WTC11 (cell line): ENCODE results near the gene BCAT1. TPM values are rescaled to one million over a fixed set of nuclear protein-coding genes. Genes with fewer than 3 reads are reported as not detected.

Experiments
- ATAC-seq: fragments of 200-7000 bp; cut with Tn5 transposase; 2 replicates; pipeline ENCODE4 v1.10.0; 2021; ENCODE audit warnings: mild to moderate bottlenecking, moderate library complexity
- CTCF ChIA-PET: fragments of 300-600 bp; sonication (Branson Sonifier 250); formaldehyde crosslinking; loops from one replicate; lab custom pipeline; 2021; ENCODE audit warnings: antibody characterized with exemption; lab: Charles Lee
- POLR2A ChIA-PET: fragments of 350-600 bp; sonication (Branson Sonifier 250); formaldehyde crosslinking; loops from one replicate; lab custom pipeline; 2021; ENCODE audit warnings: antibody characterized with exemption; lab: Charles Lee
- DNase-seq: peaks from one replicate; pipeline ENCODE4 v3.0.0; 2021; ENCODE audit warnings: low spot score
- H3K27ac Mint-ChIP-seq: 2 replicates; pipeline ENCODE4 v1.8.0; 2021; ENCODE audit warnings: mixed read lengths
- H3K27me3 Mint-ChIP-seq: 2 replicates; pipeline ENCODE4 v1.8.0; 2021; ENCODE audit warnings: low read depth, mild to moderate bottlenecking, moderate library complexity, mixed read lengths
- H3K36me3 Mint-ChIP-seq: 2 replicates; pipeline ENCODE4 v1.8.0; 2021; ENCODE audit warnings: mixed read lengths
- H3K4me1 Mint-ChIP-seq: 2 replicates; pipeline ENCODE4 v1.8.0; 2022; ENCODE audit warnings: mixed read lengths
- H3K4me3 Mint-ChIP-seq: 2 replicates; pipeline ENCODE4 v1.8.0; 2021; ENCODE audit warnings: mild to moderate bottlenecking, moderate library complexity, mixed read lengths
- H3K9me3 Mint-ChIP-seq: 2 replicates; pipeline ENCODE4 v1.8.0; 2021; ENCODE audit warnings: mixed read lengths
- ATF1 ChIP-seq: sonication (generic); formaldehyde crosslinking; IDR thresholded peaks from 2 replicates; pipeline ENCODE4 v1.8.1; 2023; ENCODE audit warnings: mild to moderate bottlenecking, moderate library complexity, missing genetic modification reagents
- CBFB ChIP-seq: sonication (generic); formaldehyde crosslinking; IDR thresholded peaks from 2 replicates; pipeline ENCODE4 v1.8.1; 2022; ENCODE audit warnings: mild to moderate bottlenecking, low read depth, missing genetic modification reagents
- ESRRA ChIP-seq: sonication (generic); formaldehyde crosslinking; IDR thresholded peaks from 2 replicates; pipeline ENCODE4 v1.8.1; 2022; ENCODE audit warnings: mild to moderate bottlenecking, missing genetic modification reagents, borderline replicate concordance
- IRF2 ChIP-seq: sonication (generic); formaldehyde crosslinking; IDR thresholded peaks from 2 replicates; pipeline ENCODE4 v1.8.0; 2022; ENCODE audit warnings: low read depth, missing genetic modification reagents, borderline replicate concordance
- KAT7 ChIP-seq: sonication (generic); formaldehyde crosslinking; IDR thresholded peaks from 2 replicates; pipeline ENCODE4 v1.8.1; 2023; ENCODE audit warnings: missing genetic modification reagents, mild to moderate bottlenecking, borderline replicate concordance
- MXD4 ChIP-seq: fragments of 250-450 bp; sonication (Bioruptor Pico); IDR thresholded peaks from 2 replicates; pipeline ENCODE4 v1.8.0; 2021; ENCODE audit warnings: mild to moderate bottlenecking, moderate library complexity, borderline replicate concordance
- NR2C2 ChIP-seq: sonication (generic); formaldehyde crosslinking; IDR thresholded peaks from 2 replicates; pipeline ENCODE4 v1.8.0; 2022; ENCODE audit warnings: mild to moderate bottlenecking, missing genetic modification reagents
- SMAD4 ChIP-seq: sonication (generic); formaldehyde crosslinking; IDR thresholded peaks from 2 replicates; pipeline ENCODE4 v1.8.0; 2022; ENCODE audit warnings: mild to moderate bottlenecking, missing genetic modification reagents
- SOX15 ChIP-seq: fragments of 250-450 bp; sonication (Bioruptor Pico); IDR thresholded peaks from 2 replicates; pipeline ENCODE4 v1.9.0; 2021; ENCODE audit warnings: mild to moderate bottlenecking
- TCF7 ChIP-seq: sonication (generic); formaldehyde crosslinking; IDR thresholded peaks from 2 replicates; pipeline ENCODE4 v1.8.0; 2022; ENCODE audit warnings: mild to moderate bottlenecking, low read depth, missing genetic modification reagents, moderate library complexity
- total RNA-seq: library from RNA; stranded (reverse); gene quantifications from 3 replicates; pipeline ENCODE4 v1.2.3, GENCODE V29; 2021
- TF ChIP-seq, protein P1 (sequence below): sonication (generic); formaldehyde crosslinking; IDR thresholded peaks from 2 replicates; pipeline ENCODE4 v1.8.0; 2022; ENCODE audit warnings: missing genetic modification reagents
- TF ChIP-seq, protein P2 (sequence below): fragments of 250-450 bp; sonication (Bioruptor Pico); IDR thresholded peaks from 2 replicates; pipeline ENCODE4 v1.9.0; 2021; ENCODE audit warnings: mild to moderate bottlenecking
- TF ChIP-seq, protein P3 (sequence below): sonication (generic); formaldehyde crosslinking; IDR thresholded peaks from 2 replicates; pipeline ENCODE4 v1.8.0; 2023; ENCODE audit warnings: missing genetic modification reagents
- TF ChIP-seq, protein P4 (sequence below): fragments of 250-450 bp; sonication (Bioruptor Pico); IDR thresholded peaks from 2 replicates; pipeline ENCODE4 v2.1.2; 2022; ENCODE audit warnings: mild to moderate bottlenecking, moderate library complexity
- TF ChIP-seq, protein P5 (sequence below): sonication (generic); formaldehyde crosslinking; IDR thresholded peaks from 2 replicates; pipeline ENCODE4 v1.8.1; 2023; ENCODE audit warnings: mild to moderate bottlenecking, missing genetic modification reagents
- TF ChIP-seq, protein P6 (sequence below): sonication (generic); formaldehyde crosslinking; IDR thresholded peaks from 2 replicates; pipeline ENCODE4 v1.8.0; 2023; ENCODE audit warnings: mild to moderate bottlenecking, missing genetic modification reagents

Gene BCAT1
- total RNA-seq, 1 experiment from 2014 or later = 267 TPM

DNA sequence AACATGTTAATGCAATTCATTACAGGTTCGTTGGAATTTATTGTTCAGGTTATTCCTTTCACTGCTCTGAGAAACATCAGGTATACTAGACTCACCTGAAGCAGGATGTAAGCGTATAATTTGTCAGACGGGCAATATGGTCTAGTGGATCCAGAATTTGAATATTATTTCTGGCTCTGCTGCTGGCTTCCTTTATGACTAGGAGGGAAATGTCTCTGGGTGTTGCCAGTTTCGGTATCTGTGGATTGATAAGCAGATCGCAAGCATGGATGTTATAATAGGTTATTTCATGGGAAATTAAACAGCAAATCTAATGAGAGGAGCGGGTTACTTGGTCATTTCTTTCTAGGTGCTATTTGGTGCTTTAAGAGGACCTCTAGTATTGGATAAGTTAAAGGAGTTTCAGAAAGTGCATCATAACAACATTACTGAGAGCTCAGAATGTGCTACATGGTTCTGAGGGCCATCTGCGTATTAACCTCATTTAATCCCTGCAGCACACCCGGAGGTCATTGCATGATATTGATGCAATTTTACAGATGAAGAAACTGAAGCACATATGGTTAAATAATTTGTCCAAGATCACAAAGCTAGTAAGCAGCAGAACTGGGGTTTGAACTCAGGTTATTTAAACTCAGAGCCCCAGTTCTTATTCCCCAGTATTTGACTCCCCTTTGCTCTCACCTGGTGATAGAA lies 47.3 kb upstream of the BCAT1 start:
- ATAC-seq (no peak), DNase-seq (no peak)
- no peak overlapping the region for H3K4me3 Mint-ChIP-seq
- no peaks in the 10 kb centered on the region for H3K27me3 Mint-ChIP-seq
- no peaks in the 10 kb centered on the region for H3K9me3 Mint-ChIP-seq
- H3K4me1 Mint-ChIP-seq = no peaks in the 10 kb centered on the region
- no peaks in the 10 kb centered on the region for H3K36me3 Mint-ChIP-seq
- CTCF ChIA-PET = interaction anchor here (0.5 to 1.1 kb wide), 2 partner anchors 17 to 28 kb away, joined by 3 read pairs; no protein-coding TSS in a partner anchor
- POLR2A ChIA-PET = no interaction called here
- H3K27ac Mint-ChIP-seq = no peak overlapping the region
- TF ChIP-seq, protein P1, sequence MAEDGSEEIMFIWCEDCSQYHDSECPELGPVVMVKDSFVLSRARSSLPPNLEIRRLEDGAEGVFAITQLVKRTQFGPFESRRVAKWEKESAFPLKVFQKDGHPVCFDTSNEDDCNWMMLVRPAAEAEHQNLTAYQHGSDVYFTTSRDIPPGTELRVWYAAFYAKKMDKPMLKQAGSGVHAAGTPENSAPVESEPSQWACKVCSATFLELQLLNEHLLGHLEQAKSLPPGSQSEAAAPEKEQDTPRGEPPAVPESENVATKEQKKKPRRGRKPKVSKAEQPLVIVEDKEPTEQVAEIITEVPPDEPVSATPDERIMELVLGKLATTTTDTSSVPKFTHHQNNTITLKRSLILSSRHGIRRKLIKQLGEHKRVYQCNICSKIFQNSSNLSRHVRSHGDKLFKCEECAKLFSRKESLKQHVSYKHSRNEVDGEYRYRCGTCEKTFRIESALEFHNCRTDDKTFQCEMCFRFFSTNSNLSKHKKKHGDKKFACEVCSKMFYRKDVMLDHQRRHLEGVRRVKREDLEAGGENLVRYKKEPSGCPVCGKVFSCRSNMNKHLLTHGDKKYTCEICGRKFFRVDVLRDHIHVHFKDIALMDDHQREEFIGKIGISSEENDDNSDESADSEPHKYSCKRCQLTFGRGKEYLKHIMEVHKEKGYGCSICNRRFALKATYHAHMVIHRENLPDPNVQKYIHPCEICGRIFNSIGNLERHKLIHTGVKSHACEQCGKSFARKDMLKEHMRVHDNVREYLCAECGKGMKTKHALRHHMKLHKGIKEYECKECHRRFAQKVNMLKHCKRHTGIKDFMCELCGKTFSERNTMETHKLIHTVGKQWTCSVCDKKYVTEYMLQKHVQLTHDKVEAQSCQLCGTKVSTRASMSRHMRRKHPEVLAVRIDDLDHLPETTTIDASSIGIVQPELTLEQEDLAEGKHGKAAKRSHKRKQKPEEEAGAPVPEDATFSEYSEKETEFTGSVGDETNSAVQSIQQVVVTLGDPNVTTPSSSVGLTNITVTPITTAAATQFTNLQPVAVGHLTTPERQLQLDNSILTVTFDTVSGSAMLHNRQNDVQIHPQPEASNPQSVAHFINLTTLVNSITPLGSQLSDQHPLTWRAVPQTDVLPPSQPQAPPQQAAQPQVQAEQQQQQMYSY = no peak
- TF ChIP-seq SMAD4 (CRISPR knock-in tag) (no peak), MXD4 (no peak), ESRRA (CRISPR knock-in tag) (no peak), ATF1 (CRISPR knock-in tag) (no peak), IRF2 (CRISPR knock-in tag) (no peak), KAT7 (CRISPR knock-in tag) (no peak), TCF7 (CRISPR knock-in tag) (no peak), CBFB (CRISPR knock-in tag) (no peak), NR2C2 (CRISPR knock-in tag) (no peak), SOX15 (CRISPR knock-in tag) (no peak)
- TF ChIP-seq, protein P2, sequence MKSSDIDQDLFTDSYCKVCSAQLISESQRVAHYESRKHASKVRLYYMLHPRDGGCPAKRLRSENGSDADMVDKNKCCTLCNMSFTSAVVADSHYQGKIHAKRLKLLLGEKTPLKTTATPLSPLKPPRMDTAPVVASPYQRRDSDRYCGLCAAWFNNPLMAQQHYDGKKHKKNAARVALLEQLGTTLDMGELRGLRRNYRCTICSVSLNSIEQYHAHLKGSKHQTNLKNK (CRISPR knock-in tag) = no peak
- TF ChIP-seq, protein P3, sequence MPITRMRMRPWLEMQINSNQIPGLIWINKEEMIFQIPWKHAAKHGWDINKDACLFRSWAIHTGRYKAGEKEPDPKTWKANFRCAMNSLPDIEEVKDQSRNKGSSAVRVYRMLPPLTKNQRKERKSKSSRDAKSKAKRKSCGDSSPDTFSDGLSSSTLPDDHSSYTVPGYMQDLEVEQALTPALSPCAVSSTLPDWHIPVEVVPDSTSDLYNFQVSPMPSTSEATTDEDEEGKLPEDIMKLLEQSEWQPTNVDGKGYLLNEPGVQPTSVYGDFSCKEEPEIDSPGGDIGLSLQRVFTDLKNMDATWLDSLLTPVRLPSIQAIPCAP (CRISPR knock-in tag) = no peak
- TF ChIP-seq, protein P4, sequence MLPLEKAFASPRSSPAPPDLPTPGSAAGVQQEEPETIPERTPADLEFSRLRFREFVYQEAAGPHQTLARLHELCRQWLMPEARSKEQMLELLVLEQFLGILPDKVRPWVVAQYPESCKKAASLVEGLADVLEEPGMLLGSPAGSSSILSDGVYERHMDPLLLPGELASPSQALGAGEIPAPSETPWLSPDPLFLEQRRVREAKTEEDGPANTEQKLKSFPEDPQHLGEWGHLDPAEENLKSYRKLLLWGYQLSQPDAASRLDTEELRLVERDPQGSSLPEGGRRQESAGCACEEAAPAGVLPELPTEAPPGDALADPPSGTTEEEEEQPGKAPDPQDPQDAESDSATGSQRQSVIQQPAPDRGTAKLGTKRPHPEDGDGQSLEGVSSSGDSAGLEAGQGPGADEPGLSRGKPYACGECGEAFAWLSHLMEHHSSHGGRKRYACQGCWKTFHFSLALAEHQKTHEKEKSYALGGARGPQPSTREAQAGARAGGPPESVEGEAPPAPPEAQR (CRISPR knock-in tag) = no peak
- TF ChIP-seq, protein P5, sequence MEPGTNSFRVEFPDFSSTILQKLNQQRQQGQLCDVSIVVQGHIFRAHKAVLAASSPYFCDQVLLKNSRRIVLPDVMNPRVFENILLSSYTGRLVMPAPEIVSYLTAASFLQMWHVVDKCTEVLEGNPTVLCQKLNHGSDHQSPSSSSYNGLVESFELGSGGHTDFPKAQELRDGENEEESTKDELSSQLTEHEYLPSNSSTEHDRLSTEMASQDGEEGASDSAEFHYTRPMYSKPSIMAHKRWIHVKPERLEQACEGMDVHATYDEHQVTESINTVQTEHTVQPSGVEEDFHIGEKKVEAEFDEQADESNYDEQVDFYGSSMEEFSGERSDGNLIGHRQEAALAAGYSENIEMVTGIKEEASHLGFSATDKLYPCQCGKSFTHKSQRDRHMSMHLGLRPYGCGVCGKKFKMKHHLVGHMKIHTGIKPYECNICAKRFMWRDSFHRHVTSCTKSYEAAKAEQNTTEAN (CRISPR knock-in tag) = no peak
- TF ChIP-seq, protein P6, sequence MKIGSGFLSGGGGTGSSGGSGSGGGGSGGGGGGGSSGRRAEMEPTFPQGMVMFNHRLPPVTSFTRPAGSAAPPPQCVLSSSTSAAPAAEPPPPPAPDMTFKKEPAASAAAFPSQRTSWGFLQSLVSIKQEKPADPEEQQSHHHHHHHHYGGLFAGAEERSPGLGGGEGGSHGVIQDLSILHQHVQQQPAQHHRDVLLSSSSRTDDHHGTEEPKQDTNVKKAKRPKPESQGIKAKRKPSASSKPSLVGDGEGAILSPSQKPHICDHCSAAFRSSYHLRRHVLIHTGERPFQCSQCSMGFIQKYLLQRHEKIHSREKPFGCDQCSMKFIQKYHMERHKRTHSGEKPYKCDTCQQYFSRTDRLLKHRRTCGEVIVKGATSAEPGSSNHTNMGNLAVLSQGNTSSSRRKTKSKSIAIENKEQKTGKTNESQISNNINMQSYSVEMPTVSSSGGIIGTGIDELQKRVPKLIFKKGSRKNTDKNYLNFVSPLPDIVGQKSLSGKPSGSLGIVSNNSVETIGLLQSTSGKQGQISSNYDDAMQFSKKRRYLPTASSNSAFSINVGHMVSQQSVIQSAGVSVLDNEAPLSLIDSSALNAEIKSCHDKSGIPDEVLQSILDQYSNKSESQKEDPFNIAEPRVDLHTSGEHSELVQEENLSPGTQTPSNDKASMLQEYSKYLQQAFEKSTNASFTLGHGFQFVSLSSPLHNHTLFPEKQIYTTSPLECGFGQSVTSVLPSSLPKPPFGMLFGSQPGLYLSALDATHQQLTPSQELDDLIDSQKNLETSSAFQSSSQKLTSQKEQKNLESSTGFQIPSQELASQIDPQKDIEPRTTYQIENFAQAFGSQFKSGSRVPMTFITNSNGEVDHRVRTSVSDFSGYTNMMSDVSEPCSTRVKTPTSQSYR (CRISPR knock-in tag) = no peak
- TF ChIP-seq, all 79 proteins: peak for 0
